ENCODE results near the gene SMPX.

GRCh38 chrX:21802839-21803238 lies 44.9 kb upstream of the SMPX start:
- TF ChIP-seq CTCF (IDR thresholded peaks at IDR 0.05), result no peak
- no peak for TF ChIP-seq HOXB5 (CRISPR knock-in tag; IDR thresholded peaks at IDR 0.05)
- TF ChIP-seq CBX8 (IDR thresholded peaks at IDR 0.05), result no peak
- no peak for TF ChIP-seq RFX5 (IDR thresholded peaks at IDR 0.05)
- TF ChIP-seq HMGXB4 (CRISPR knock-in tag; IDR thresholded peaks at IDR 0.05; ENCODE audit: borderline replicate concordance), result no peak

All from A549 (cell line).